H9 (cell line): ENCODE data around the gene SCEL. TPM values are rescaled to one million over a fixed set of nuclear protein-coding genes. Genes with fewer than 3 reads are reported as not detected.

Source experiments
- DNase-seq: peaks from one replicate; pipeline ENCODE4 v3.0.0-alpha.2; 2017
- H2AFZ ChIP-seq: one replicate; pipeline ENCODE4 v1.6.1; 2013; ENCODE audit warnings: mild to moderate bottlenecking, low read length, control low read depth, moderate library complexity
- H2AK5ac ChIP-seq: 2 replicates; pipeline ENCODE4 v1.6.1; 2013; ENCODE audit warnings: low read length, control low read depth, mixed read lengths; ENCODE audit not compliant: insufficient read length
- H2BK120ac ChIP-seq: one replicate; pipeline ENCODE4 v1.6.1; 2013; ENCODE audit warnings: low read depth, mild to moderate bottlenecking, low read length, control low read depth, inconsistent platforms; ENCODE audit not compliant: poor library complexity, severe bottlenecking
- H2BK12ac ChIP-seq: 2 replicates; pipeline ENCODE4 v1.6.1; 2013; ENCODE audit warnings: low read length, control low read depth, mixed read lengths, low read depth; ENCODE audit not compliant: insufficient read length
- H2BK15ac ChIP-seq: 2 replicates; pipeline ENCODE4 v1.6.1; 2013; ENCODE audit warnings: low read depth, low read length, control low read depth
- H2BK20ac ChIP-seq: one replicate; pipeline ENCODE4 v1.6.1; 2013; ENCODE audit warnings: low read depth, mild to moderate bottlenecking, low read length, control low read depth, inconsistent platforms; ENCODE audit not compliant: poor library complexity, severe bottlenecking
- H2BK5ac ChIP-seq: 2 replicates; pipeline ENCODE4 v1.6.1; 2013; ENCODE audit warnings: low read length, control low read depth, mixed read lengths; ENCODE audit not compliant: insufficient read length
- H3K14ac ChIP-seq: 2 replicates; pipeline ENCODE4 v1.6.1; 2013; ENCODE audit warnings: low read length, control low read depth; ENCODE audit not compliant: insufficient read depth
- H3K18ac ChIP-seq: 2 replicates; pipeline ENCODE4 v1.6.1; 2013; ENCODE audit warnings: low read depth, mild to moderate bottlenecking, mixed read lengths, low read length, control low read depth; ENCODE audit not compliant: insufficient read length
- H3K23ac ChIP-seq: 2 replicates; pipeline ENCODE4 v1.6.1; 2013; ENCODE audit warnings: low read length, control low read depth, mixed read lengths, low read depth; ENCODE audit not compliant: insufficient read length
- H3K23me2 ChIP-seq: 2 replicates; pipeline ENCODE4 v1.6.1; 2013; ENCODE audit warnings: low read depth, mild to moderate bottlenecking, mixed read lengths, low read length, control low read depth; ENCODE audit not compliant: insufficient read length, poor library complexity, severe bottlenecking
- H3K27ac ChIP-seq: 2 replicates; pipeline ENCODE4 v1.5.1; 2013; ENCODE audit warnings: low read length, control low read depth, mixed read lengths, low read depth; ENCODE audit not compliant: insufficient read length
- H3K27me3 ChIP-seq: 2 replicates; pipeline ENCODE4 v1.6.1; 2013; ENCODE audit warnings: low read length, control low read depth, inconsistent platforms; ENCODE audit not compliant: insufficient read depth
- H3K4ac ChIP-seq: 2 replicates; pipeline ENCODE4 v1.6.1; 2013; ENCODE audit warnings: low read depth, mild to moderate bottlenecking, control low read depth, inconsistent platforms, low read length, moderate library complexity
- H3K4me1 ChIP-seq: 2 replicates; pipeline ENCODE4 v1.6.1; 2013; ENCODE audit warnings: low read length, control low read depth, inconsistent platforms; ENCODE audit not compliant: insufficient read depth
- H3K4me2 ChIP-seq: 2 replicates; pipeline ENCODE4 v1.6.1; 2013; ENCODE audit warnings: low read length, control low read depth, mixed read lengths; ENCODE audit not compliant: insufficient read length, insufficient read depth
- H3K56ac ChIP-seq: 2 replicates; pipeline ENCODE4 v1.6.1; 2013; ENCODE audit warnings: low read depth, mild to moderate bottlenecking, mixed read lengths, low read length, control low read depth; ENCODE audit not compliant: insufficient read length
- H3K79me1 ChIP-seq: 2 replicates; pipeline ENCODE4 v1.6.1; 2013; ENCODE audit warnings: low read depth, mild to moderate bottlenecking, moderate library complexity, low read length, control low read depth, inconsistent platforms; ENCODE audit not compliant: insufficient read depth, poor library complexity, severe bottlenecking
- H3K79me2 ChIP-seq: 2 replicates; pipeline ENCODE4 v1.6.1; 2013; ENCODE audit warnings: low read length, control low read depth, inconsistent platforms; ENCODE audit not compliant: insufficient read depth
- H3K9ac ChIP-seq: 2 replicates; pipeline ENCODE4 v1.6.1; 2013; ENCODE audit warnings: low read length, control low read depth, mixed read lengths; ENCODE audit not compliant: insufficient read length; ENCODE audit errors: extremely low read depth
- H3K9me3 ChIP-seq: one replicate; pipeline ENCODE4 v1.6.1; 2013; ENCODE audit warnings: low read depth, low read length, inconsistent platforms; ENCODE audit not compliant: control insufficient read depth
- H3T11ph ChIP-seq: one replicate; pipeline ENCODE4 v1.6.1; 2013; ENCODE audit warnings: mild to moderate bottlenecking, low read length, control low read depth, inconsistent platforms
- H4K20me1 ChIP-seq: one replicate; pipeline ENCODE4 v1.6.1; 2013; ENCODE audit not compliant: control insufficient read depth, insufficient read length, insufficient read depth
- H4K5ac ChIP-seq: 2 replicates; pipeline ENCODE4 v1.6.1; 2013; ENCODE audit warnings: low read depth, mild to moderate bottlenecking, mixed read lengths, low read length, control low read depth; ENCODE audit not compliant: insufficient read length
- H4K8ac ChIP-seq: replicated peaks from 2 replicates; pipeline ENCODE4 v1.6.1; 2013; ENCODE audit warnings: low read length, control low read depth, mixed read lengths, low read depth; ENCODE audit not compliant: insufficient read length
- H4K91ac ChIP-seq: 2 replicates; pipeline ENCODE4 v1.6.1; 2013; ENCODE audit warnings: low read depth, mild to moderate bottlenecking, moderate library complexity, mixed read lengths, low read length, control low read depth; ENCODE audit not compliant: insufficient read length
- H3K27ac Mint-ChIP-seq, 3 experiments: 2 replicates in 2 of 3; 3 replicates in 1 of 3; pipeline ENCODE4 v1.8.0; 2020 to 2021; ENCODE audit warnings: mixed read lengths in 3 of 3, mild to moderate bottlenecking in 1 of 3, moderate library complexity in 1 of 3
- H3K27me3 Mint-ChIP-seq: 2 replicates; pipeline ENCODE4 v1.8.0; 2021; ENCODE audit warnings: low read depth, mild to moderate bottlenecking, moderate library complexity, mixed read lengths
- H3K36me3 Mint-ChIP-seq, 3 experiments: 2 replicates in 2 of 3; 3 replicates in 1 of 3; pipeline ENCODE4 v1.8.0; 2020 to 2021; ENCODE audit warnings: low read depth in 3 of 3, mixed read lengths in 3 of 3; ENCODE audit not compliant: insufficient read depth in 1 of 3
- H3K4me1 Mint-ChIP-seq, 2 experiments: 2 replicates each; pipeline ENCODE4 v1.8.0; 2020; ENCODE audit warnings: mixed read lengths in 2 of 2
- H3K4me3 Mint-ChIP-seq, 2 experiments: 2 replicates in 1 of 2; 3 replicates in 1 of 2; pipeline ENCODE4 v1.8.0; 2020 to 2021; ENCODE audit warnings: mild to moderate bottlenecking in 2 of 2, mixed read lengths in 2 of 2, moderate library complexity in 1 of 2
- H3K9me3 Mint-ChIP-seq, 2 experiments: 2 replicates in 1 of 2; 3 replicates in 1 of 2; pipeline ENCODE4 v1.8.0; 2020; ENCODE audit warnings: mild to moderate bottlenecking in 2 of 2, mixed read lengths in 2 of 2, moderate library complexity in 1 of 2
- CTCF ChIP-seq: fragments of 200-600 bp; sonication (generic); conservative IDR thresholded peaks from 3 replicates; pipeline ENCODE4 v1.8.0; 2021; ENCODE audit warnings: antibody characterized with exemption, mild to moderate bottlenecking
- WGBS: extraction: QIAGEN DNeasy Blood & Tissue Kit; methylation state at CpG from one replicate; pipeline ENCODE4 v1.1.7; 2013; ENCODE audit warnings: missing lambda C conversion rate, low lambda C conversion rate, mixed read lengths; ENCODE audit not compliant: insufficient read length; ENCODE audit errors: extremely low coverage; 5-methylcytosine and 5-hydroxymethylcytosine counted together
- total RNA-seq: library from RNA; stranded (reverse); gene quantifications from 2 replicates; pipeline ENCODE4 v1.2.1, GENCODE V29; 2021

SCEL gene
- total RNA-seq, 1 experiment from 2014 or later, result not detected

DNA sequence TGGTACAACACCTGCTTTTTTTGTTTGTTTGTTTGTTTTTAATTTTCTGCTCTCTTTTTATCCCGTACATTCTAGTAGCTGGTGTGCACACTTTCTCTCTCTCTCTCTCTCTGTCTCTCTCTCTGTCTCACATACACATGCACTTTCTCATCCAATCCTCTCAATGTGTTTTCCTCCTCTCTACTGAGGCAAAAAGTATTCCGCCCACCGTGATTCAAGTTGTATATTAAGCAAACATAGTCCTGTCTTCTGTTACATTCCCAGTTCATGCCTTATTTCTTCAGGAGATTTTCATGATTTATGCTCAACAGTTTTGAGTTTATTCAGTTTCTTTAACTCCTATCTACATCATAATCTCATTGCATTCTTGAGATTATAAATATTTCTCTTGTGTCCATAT lies 38.2 kb upstream of the SCEL start:
- no peak overlapping the region for H3K14ac ChIP-seq
- no peaks in the 10 kb centered on the region for H3K4me1 ChIP-seq

More for the DNA sequence above, 38.2 kb upstream of the SCEL start:
- Histone ChIP-seq H3K27ac (no peak overlapping the region), H2BK5ac (no peak overlapping the region), H3T11ph (no peak overlapping the region), H3K79me2 (no peaks in the 10 kb centered on the region), H3K79me1 (no peaks in the 10 kb centered on the region), H4K8ac (no peak overlapping the region), H2AFZ (no peak overlapping the region), H4K20me1 (no peaks in the 10 kb centered on the region), H2BK120ac (no peak overlapping the region), H4K91ac (no peak overlapping the region), H3K27me3 (no peaks in the 10 kb centered on the region), H3K56ac (no peak overlapping the region), H2BK20ac (no peak overlapping the region), H2AK5ac (no peak overlapping the region), H4K5ac (no peak overlapping the region), H3K23me2 (no peaks in the 10 kb centered on the region), H2BK12ac (no peak overlapping the region), H3K23ac (no peak overlapping the region), H3K4me2 (no peak overlapping the region), H3K4ac (no peak overlapping the region), H3K9me3 (no peaks in the 10 kb centered on the region), H3K18ac (no peak overlapping the region), H2BK15ac (no peak overlapping the region), H3K9ac (no peak overlapping the region)
- Mint-ChIP-seq H3K4me1 (no peaks in the 10 kb centered on the region), H3K36me3 (no peaks in the 10 kb centered on the region), H3K9me3 (no peaks in the 10 kb centered on the region), H3K4me3 (no peak overlapping the region), H3K27ac (no peak overlapping the region), H3K27me3 (no peaks in the 10 kb centered on the region)
- WGBS, result no CpG with 5 or more reads among the region's 3 CpGs
- no peak for TF ChIP-seq CTCF
- DNase-seq, result no peak
